ENCODE measurements around the gene NCBP2L.

Gene NCBP2L

DNA sequence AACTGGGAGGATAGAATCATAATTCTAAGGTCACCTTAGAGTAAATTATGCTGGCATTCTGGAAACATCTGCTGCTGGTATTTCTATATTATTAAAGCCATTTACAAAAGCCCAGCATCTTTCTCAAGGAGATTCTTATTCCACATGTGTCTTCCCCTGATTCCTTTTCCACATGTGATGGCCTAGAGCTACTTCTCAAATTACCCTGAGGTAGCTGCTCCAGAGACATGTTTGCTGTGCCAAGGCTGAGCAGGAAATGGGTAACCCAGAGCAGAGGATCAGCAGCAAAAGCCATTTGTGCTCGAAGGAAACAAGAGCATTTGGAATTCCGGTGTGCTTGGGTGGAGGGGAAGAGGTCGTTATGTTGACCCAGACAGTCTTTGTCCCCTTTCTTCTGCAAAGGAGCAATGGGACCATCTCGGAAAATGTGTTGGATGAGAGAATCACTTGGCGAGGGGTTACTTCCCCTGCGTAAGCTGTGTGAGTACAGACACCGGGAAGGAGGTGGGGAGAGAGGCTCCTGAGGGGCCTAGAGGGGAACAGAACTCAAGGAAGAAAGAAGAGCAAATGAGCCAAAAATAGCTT lies 26.6 kb upstream of the NCBP2L start:
- 0 out of 2 replicates have a peak, but pooled peaks cover 7% of the 10 kb centered on the region for H3K4me1 ChIP-seq (ENCODE audit: control insufficient read depth, insufficient read depth, low read length)
- TF ChIP-seq ZNF16 (tag by site-specific recombination; IDR thresholded peaks at IDR 0.05; ENCODE audit: low read depth): no peak
- no peak for TF ChIP-seq ZBTB1 (tag by site-specific recombination; IDR thresholded peaks at IDR 0.05)
- no peak for TF ChIP-seq ZNF623 (tag by site-specific recombination; IDR thresholded peaks at IDR 0.05)
- TF ChIP-seq, protein P1, sequence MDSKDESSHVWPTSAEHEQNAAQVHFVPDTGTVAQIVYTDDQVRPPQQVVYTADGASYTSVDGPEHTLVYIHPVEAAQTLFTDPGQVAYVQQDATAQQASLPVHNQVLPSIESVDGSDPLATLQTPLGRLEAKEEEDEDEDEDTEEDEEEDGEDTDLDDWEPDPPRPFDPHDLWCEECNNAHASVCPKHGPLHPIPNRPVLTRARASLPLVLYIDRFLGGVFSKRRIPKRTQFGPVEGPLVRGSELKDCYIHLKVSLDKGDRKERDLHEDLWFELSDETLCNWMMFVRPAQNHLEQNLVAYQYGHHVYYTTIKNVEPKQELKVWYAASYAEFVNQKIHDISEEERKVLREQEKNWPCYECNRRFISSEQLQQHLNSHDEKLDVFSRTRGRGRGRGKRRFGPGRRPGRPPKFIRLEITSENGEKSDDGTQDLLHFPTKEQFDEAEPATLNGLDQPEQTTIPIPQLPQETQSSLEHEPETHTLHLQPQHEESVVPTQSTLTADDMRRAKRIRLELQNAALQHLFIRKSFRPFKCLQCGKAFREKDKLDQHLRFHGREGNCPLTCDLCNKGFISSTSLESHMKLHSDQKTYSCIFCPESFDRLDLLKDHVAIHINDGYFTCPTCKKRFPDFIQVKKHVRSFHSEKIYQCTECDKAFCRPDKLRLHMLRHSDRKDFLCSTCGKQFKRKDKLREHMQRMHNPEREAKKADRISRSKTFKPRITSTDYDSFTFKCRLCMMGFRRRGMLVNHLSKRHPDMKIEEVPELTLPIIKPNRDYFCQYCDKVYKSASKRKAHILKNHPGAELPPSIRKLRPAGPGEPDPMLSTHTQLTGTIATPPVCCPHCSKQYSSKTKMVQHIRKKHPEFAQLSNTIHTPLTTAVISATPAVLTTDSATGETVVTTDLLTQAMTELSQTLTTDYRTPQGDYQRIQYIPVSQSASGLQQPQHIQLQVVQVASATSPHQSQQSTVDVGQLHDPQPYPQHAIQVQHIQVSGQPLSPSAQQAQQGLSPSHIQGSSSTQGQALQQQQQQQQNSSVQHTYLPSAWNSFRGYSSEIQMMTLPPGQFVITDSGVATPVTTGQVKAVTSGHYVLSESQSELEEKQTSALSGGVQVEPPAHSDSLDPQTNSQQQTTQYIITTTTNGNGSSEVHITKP (tag by site-specific recombination; IDR thresholded peaks at IDR 0.05): 0 out of 2 replicates have a peak, but pooled peaks have one; percentile 14
- ChIA-PET POLR2A (no interaction called here), CTCF (interaction anchor here (1.6 kb wide), 1 partner anchor 78 kb away, joined by 8 read pairs; no protein-coding TSS in a partner anchor)
- no peak overlapping the region for H3K4me3 ChIP-seq (ENCODE audit: low read depth, low read length)
- no peaks in the 10 kb centered on the region for H3K36me3 ChIP-seq (ENCODE audit: control insufficient read depth in 2 of 2, insufficient read depth in 1 of 2, low read length in 2 of 2)
- no peak overlapping the region for H3K27ac ChIP-seq (ENCODE audit: extremely low read depth, low read depth, low read length)
- H3K9me3 ChIP-seq (ENCODE audit: control insufficient read depth, insufficient read depth, low read depth, low read length): no peaks in the 10 kb centered on the region

- ChIA-PET CTCF (interaction anchor here (1.9 kb wide), 1 partner anchor 11 kb away, joined by 7 read pairs; no protein-coding TSS in a partner anchor), POLR2A (no interaction called here)
- Histone ChIP-seq H3K9me3 (ENCODE audit: control insufficient read depth, insufficient read depth, low read depth, low read length) (no peaks in the 10 kb centered on the region), H3K36me3 (ENCODE audit: control insufficient read depth in 2 of 2, insufficient read depth in 1 of 2, low read length in 2 of 2) (no peaks in the 10 kb centered on the region), H3K27ac (ENCODE audit: extremely low read depth, low read depth, low read length) (no peak overlapping the region), H3K4me1 (ENCODE audit: control insufficient read depth, insufficient read depth, low read length) (0 out of 2 replicates have a peak, but pooled peaks cover 4% of the 10 kb centered on the region), H3K4me3 (ENCODE audit: low read depth, low read length) (no peak overlapping the region)
- 0 out of 2 replicates have a peak, but pooled peaks have one; percentile 10 for TF ChIP-seq ZNF341 (tag by site-specific recombination; IDR thresholded peaks at IDR 0.05; ENCODE audit: low read depth)
- no peak for TF ChIP-seq OSR2 (tag by site-specific recombination; IDR thresholded peaks at IDR 0.05)
- no peak for TF ChIP-seq ZBTB49 (tag by site-specific recombination; IDR thresholded peaks at IDR 0.05; ENCODE audit: low read depth)
- no peak for TF ChIP-seq GLIS1 (tag by site-specific recombination; IDR thresholded peaks at IDR 0.05)
- TF ChIP-seq, protein P2, sequence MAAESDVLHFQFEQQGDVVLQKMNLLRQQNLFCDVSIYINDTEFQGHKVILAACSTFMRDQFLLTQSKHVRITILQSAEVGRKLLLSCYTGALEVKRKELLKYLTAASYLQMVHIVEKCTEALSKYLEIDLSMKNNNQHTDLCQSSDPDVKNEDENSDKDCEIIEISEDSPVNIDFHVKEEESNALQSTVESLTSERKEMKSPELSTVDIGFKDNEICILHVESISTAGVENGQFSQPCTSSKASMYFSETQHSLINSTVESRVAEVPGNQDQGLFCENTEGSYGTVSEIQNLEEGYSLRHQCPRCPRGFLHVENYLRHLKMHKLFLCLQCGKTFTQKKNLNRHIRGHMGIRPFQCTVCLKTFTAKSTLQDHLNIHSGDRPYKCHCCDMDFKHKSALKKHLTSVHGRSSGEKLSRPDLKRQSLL (tag by site-specific recombination; IDR thresholded peaks at IDR 0.05): no peak
- TF ChIP-seq ZNF670 (tag by site-specific recombination; IDR thresholded peaks at IDR 0.05; ENCODE audit: low read depth): no peak
- TF ChIP-seq TCF7L2 (IDR thresholded peaks at IDR 0.05; ENCODE audit: borderline replicate concordance, low read depth, low read length): no peak
These were observed 25.5 kb upstream of the NCBP2L start for GRCh38 chrX:107752043-107752442.

DNA sequence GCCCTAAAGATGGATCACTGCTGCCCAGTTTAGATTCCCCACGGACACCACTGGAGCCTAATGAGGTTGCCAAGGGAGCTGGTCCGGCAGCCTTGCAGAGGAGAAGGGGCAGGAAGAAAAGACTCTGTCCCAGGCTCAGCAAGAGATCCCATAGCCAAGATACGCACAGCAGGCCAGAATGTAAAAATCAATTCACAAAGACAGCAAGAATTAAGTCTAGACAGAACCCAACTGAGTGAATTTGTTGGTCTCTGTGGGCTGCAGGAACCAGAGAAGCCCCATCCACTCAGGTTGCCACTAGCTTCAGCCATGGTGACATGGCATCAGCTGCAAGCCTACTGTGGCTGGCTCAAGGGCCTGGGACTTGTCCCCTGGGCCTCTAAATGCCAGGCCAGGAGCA lies 24.8 kb upstream of the NCBP2L start:
- Histone ChIP-seq H3K4me1 (ENCODE audit: control insufficient read depth, insufficient read depth, low read length) (no peaks in the 10 kb centered on the region), H3K36me3 (ENCODE audit: control insufficient read depth in 2 of 2, insufficient read depth in 1 of 2, low read length in 2 of 2) (no peaks in the 10 kb centered on the region), H3K27ac (ENCODE audit: extremely low read depth, low read depth, low read length) (no peak overlapping the region), H3K4me3 (ENCODE audit: low read depth, low read length) (no peak overlapping the region), H3K9me3 (ENCODE audit: control insufficient read depth, insufficient read depth, low read depth, low read length) (no peaks in the 10 kb centered on the region)
- TF ChIP-seq BCL11B (tag by site-specific recombination; IDR thresholded peaks at IDR 0.05; ENCODE audit: low read depth) (no peak), MZF1 (tag by site-specific recombination; IDR thresholded peaks at IDR 0.05; ENCODE audit: borderline replicate concordance) (no peak), ZIC2 (tag by site-specific recombination; IDR thresholded peaks at IDR 0.05) (peak; percentile 98)
- ChIA-PET POLR2A (interaction anchor here (0.6 kb wide), 1 partner anchor 11 kb away, joined by 3 read pairs; no protein-coding TSS in a partner anchor), CTCF (interaction anchor here (1.9 kb wide), 1 partner anchor 10 kb away, joined by 7 read pairs; no protein-coding TSS in a partner anchor)
